Measurements from ENCODE around the gene CD247. TPM values are rescaled to one million over a fixed set of nuclear protein-coding genes. Genes with fewer than 3 reads are reported as not detected.
A peak's percentile ranks its signal among the peaks of the same experiment; 100 is the strongest.

Gene CD247
- total RNA-seq, 4 donors from 2014 or later = 0.30 to 0.76 TPM; not detected in 2

- Histone ChIP-seq H3K36me3 (peaks cover 49% of the 10 kb centered on the region), H3K4me1 (no peaks in the 10 kb centered on the region), H3K4me3 (no peak overlapping the region), H3K9me3 (no peaks in the 10 kb centered on the region), H3K27me3 (no peaks in the 10 kb centered on the region), H3K27ac (no peak overlapping the region)
- TF ChIP-seq CTCF (IDR thresholded peaks at IDR 0.05) (peak; percentile 24), EP300 (IDR thresholded peaks at IDR 0.05) (no peak), POLR2AphosphoS5 (IDR thresholded peaks at IDR 0.05) (no peak), POLR2A (IDR thresholded peaks at IDR 0.05) (no peak)
- no peak for DNase-seq (ENCODE audit: low spot score in 2 of 2)
- WGBS = 64% methylated on average over 8 of the region's 8 CpGs
Measured at GRCh38 chr1:167401260-167401873, 117.0 kb downstream of the CD247 start.

- DNase-seq (ENCODE audit: low spot score in 2 of 2) = no peak
- Histone ChIP-seq H3K9me3 (no peaks in the 10 kb centered on the region), H3K27me3 (no peaks in the 10 kb centered on the region), H3K4me3 (no peak overlapping the region), H3K4me1 (no peaks in the 10 kb centered on the region), H3K27ac (no peak overlapping the region), H3K36me3 (peaks cover 54% of the 10 kb centered on the region)
- no peak for TF ChIP-seq EP300 (IDR thresholded peaks at IDR 0.05)
- no peak for TF ChIP-seq CTCF (IDR thresholded peaks at IDR 0.05)
- no peak for TF ChIP-seq POLR2AphosphoS5 (IDR thresholded peaks at IDR 0.05)
- TF ChIP-seq POLR2A (IDR thresholded peaks at IDR 0.05) = no peak
- WGBS = 81% methylated on average over 2 of the region's 2 CpGs
Measured at GRCh38 chr1:167400359-167400953, 117.9 kb downstream of the CD247 start.

- H3K36me3 ChIP-seq = peaks cover 19% of the 10 kb centered on the region
- H3K27ac ChIP-seq = no peak overlapping the region
- 95% methylated on average over 7 of the region's 7 CpGs for WGBS
- H3K9me3 ChIP-seq = no peaks in the 10 kb centered on the region
- TF ChIP-seq CTCF (IDR thresholded peaks at IDR 0.05) = no peak
- no peak for TF ChIP-seq POLR2AphosphoS5 (IDR thresholded peaks at IDR 0.05)
- no peak for TF ChIP-seq EP300 (IDR thresholded peaks at IDR 0.05)
- no peak for TF ChIP-seq POLR2A (IDR thresholded peaks at IDR 0.05)
- no peak overlapping the region for H3K4me3 ChIP-seq
- no peaks in the 10 kb centered on the region for H3K4me1 ChIP-seq
- H3K27me3 ChIP-seq = no peaks in the 10 kb centered on the region
- DNase-seq (ENCODE audit: low spot score in 2 of 2) = no peak
Measured at GRCh38 chr1:167392200-167392696, 126.1 kb downstream of the CD247 start.

GRCh38 chr1:167388976-167389375, 129.4 kb downstream of the CD247 start:
- no peak overlapping the region for H3K27ac ChIP-seq
- DNase-seq (ENCODE audit: low spot score in 2 of 2) = no peak
- TF ChIP-seq POLR2AphosphoS5 (IDR thresholded peaks at IDR 0.05) = no peak
- TF ChIP-seq EP300 (IDR thresholded peaks at IDR 0.05) = no peak
- peaks cover 32% of the 10 kb centered on the region for H3K36me3 ChIP-seq
- no peaks in the 10 kb centered on the region for H3K9me3 ChIP-seq
- no peaks in the 10 kb centered on the region for H3K27me3 ChIP-seq
- no peaks in the 10 kb centered on the region for H3K4me1 ChIP-seq
- no peak overlapping the region for H3K4me3 ChIP-seq
- 98% methylated on average over 1 of the region's 1 CpG for WGBS

- WGBS = 94% methylated on average over 7 of the region's 7 CpGs
- H3K4me3 ChIP-seq = no peak overlapping the region
- DNase-seq (ENCODE audit: low spot score in 2 of 2) = no peak
Measured at GRCh38 chr1:167387251-167387910, 130.9 kb downstream of the CD247 start.

More at GRCh38 chr1:167387251-167387910, 130.9 kb downstream of the CD247 start:
- no peaks in the 10 kb centered on the region for H3K4me1 ChIP-seq
- no peaks in the 10 kb centered on the region for H3K27me3 ChIP-seq
- TF ChIP-seq POLR2A (IDR thresholded peaks at IDR 0.05) (no peak), POLR2AphosphoS5 (IDR thresholded peaks at IDR 0.05) (no peak), EP300 (IDR thresholded peaks at IDR 0.05) (no peak), CTCF (IDR thresholded peaks at IDR 0.05) (no peak)
- peaks cover 36% of the 10 kb centered on the region for H3K36me3 ChIP-seq
- H3K27ac ChIP-seq = no peak overlapping the region
- H3K9me3 ChIP-seq = no peaks in the 10 kb centered on the region

Other genes starting within 250 kb of the CD247 start
- gene CREG1, start 35.2 kb upstream of the CD247 start, total RNA-seq = 100 to 1,000 TPM in 3 of 4 donors, 10 to 100 TPM in 1; 82.2 to 349 (median 188) TPM
- gene RCSD1, start 111.7 kb upstream of the CD247 start, total RNA-seq = 1 to 10 TPM in 3 of 4 donors, under 1 TPM in 1; 0.34 to 3.5 (median 2.0) TPM
- gene MPZL1, start 203.5 kb upstream of the CD247 start, total RNA-seq = 10 to 100 TPM; 37.1 to 52.3 (median 39.9) TPM

All from suprapubic skin (tissue), 4 donors.